Measurements from ENCODE around the gene THUMPD2. TPM values are rescaled to one million over a fixed set of nuclear protein-coding genes. Genes with fewer than 3 reads are reported as not detected.
A peak's percentile ranks its signal among the peaks of the same experiment; 100 is the strongest.

THUMPD2 gene
- total and polyA plus RNA-seq, 4 donors = 14.8 to 19.7 (median 18.3) TPM

- H3K36me3 ChIP-seq (ENCODE audit: control insufficient read depth in 1 of 2, insufficient read depth in 2 of 2, low read length in 1 of 2) = no peaks in the 10 kb centered on the region
- no peak overlapping the region for H3K27ac ChIP-seq (ENCODE audit: low read depth in 1 of 2, low read length in 2 of 2)
- WGBS, 2 donors = 93 to 95% methylated on average over 8 of the region's 8 CpGs
- intact Hi-C loops (cut with DNase I) = no loop called here
- H3K4me3 ChIP-seq (ENCODE audit: low read length in 2 of 2) = no peak overlapping the region
- no peak for DNase-seq
- no peaks in the 10 kb centered on the region for H3K4me1 ChIP-seq (ENCODE audit: control insufficient read depth in 1 of 2, insufficient read depth in 2 of 2, low read length in 2 of 2)
- no peak for ATAC-seq (ENCODE audit: low FRiP score)
- no peaks in the 10 kb centered on the region for H3K27me3 ChIP-seq (ENCODE audit: control insufficient read depth in 1 of 2, insufficient read depth in 2 of 2, low read length in 1 of 2)
- H3K9me3 ChIP-seq (ENCODE audit: control insufficient read depth, low read length) = peaks cover 1% of the 10 kb centered on the region
These were observed 72.1 kb downstream of the THUMPD2 start for GRCh38 chr2:39706945-39707344.

- no peak overlapping the region for H3K27ac ChIP-seq (ENCODE audit: low read depth in 1 of 2, low read length in 2 of 2)
- DNase-seq (no peak), ATAC-seq (ENCODE audit: low FRiP score) (no peak)
- 94 to 100% methylated on average over 1 of the region's 1 CpG for WGBS, 2 donors
- intact Hi-C loops (cut with DNase I) = no loop called here
- H3K4me1 ChIP-seq (ENCODE audit: control insufficient read depth in 1 of 2, insufficient read depth in 2 of 2, low read length in 2 of 2) = no peaks in the 10 kb centered on the region
- H3K4me3 ChIP-seq (ENCODE audit: low read length in 2 of 2) = no peak overlapping the region
- H3K27me3 ChIP-seq (ENCODE audit: control insufficient read depth in 1 of 2, insufficient read depth in 2 of 2, low read length in 1 of 2) = no peaks in the 10 kb centered on the region
- H3K36me3 ChIP-seq (ENCODE audit: control insufficient read depth in 1 of 2, insufficient read depth in 2 of 2, low read length in 1 of 2) = no peaks in the 10 kb centered on the region
- peaks cover 1% of the 10 kb centered on the region for H3K9me3 ChIP-seq (ENCODE audit: control insufficient read depth, low read length)
These were observed 72.7 kb downstream of the THUMPD2 start for GRCh38 chr2:39706312-39706711.

- WGBS, 2 donors = 90 to 95% methylated on average over 4 of the region's 4 CpGs
- H3K4me1 ChIP-seq (ENCODE audit: control insufficient read depth in 1 of 2, insufficient read depth in 2 of 2, low read length in 2 of 2) = no peaks in the 10 kb centered on the region
- intact Hi-C loops (cut with DNase I) = no loop called here
These were observed 73.4 kb downstream of the THUMPD2 start for GRCh38 chr2:39705638-39706037.

GRCh38 chr2:39704540-39704939 lies 74.5 kb downstream of the THUMPD2 start:
- H3K4me1 ChIP-seq (ENCODE audit: control insufficient read depth in 1 of 2, insufficient read depth in 2 of 2, low read length in 2 of 2) = no peaks in the 10 kb centered on the region
- H3K9me3 ChIP-seq (ENCODE audit: control insufficient read depth, low read length) = peaks cover 1% of the 10 kb centered on the region
- no peak for ATAC-seq (ENCODE audit: low FRiP score)
- 72 to 87% methylated on average over 3 of the region's 3 CpGs for whole genome bisulfite sequencing, 2 donors
- H3K27ac ChIP-seq (ENCODE audit: low read depth in 1 of 2, low read length in 2 of 2) = no peak overlapping the region
- intact Hi-C loops (cut with DNase I) = no loop called here
- no peak overlapping the region for H3K4me3 ChIP-seq (ENCODE audit: low read length in 2 of 2)
- H3K27me3 ChIP-seq (ENCODE audit: control insufficient read depth in 1 of 2, insufficient read depth in 2 of 2, low read length in 1 of 2) = no peaks in the 10 kb centered on the region
- no peaks in the 10 kb centered on the region for H3K36me3 ChIP-seq (ENCODE audit: control insufficient read depth in 1 of 2, insufficient read depth in 2 of 2, low read length in 1 of 2)
- no peak for DNase-seq

More at GRCh38 chr2:39705638-39706037, 73.4 kb downstream of the THUMPD2 start:
- Histone ChIP-seq H3K9me3 (ENCODE audit: control insufficient read depth, low read length) (peaks cover 1% of the 10 kb centered on the region), H3K36me3 (ENCODE audit: control insufficient read depth in 1 of 2, insufficient read depth in 2 of 2, low read length in 1 of 2) (no peaks in the 10 kb centered on the region), H3K27ac (ENCODE audit: low read depth in 1 of 2, low read length in 2 of 2) (no peak overlapping the region), H3K27me3 (ENCODE audit: control insufficient read depth in 1 of 2, insufficient read depth in 2 of 2, low read length in 1 of 2) (no peaks in the 10 kb centered on the region), H3K4me3 (ENCODE audit: low read length in 2 of 2) (no peak overlapping the region)
- ATAC-seq (ENCODE audit: low FRiP score) (no peak), DNase-seq (no peak)

- no peaks in the 10 kb centered on the region for H3K4me1 ChIP-seq (ENCODE audit: control insufficient read depth in 1 of 2, insufficient read depth in 2 of 2, low read length in 2 of 2)
- H3K36me3 ChIP-seq (ENCODE audit: control insufficient read depth in 1 of 2, insufficient read depth in 2 of 2, low read length in 1 of 2) = no peaks in the 10 kb centered on the region
- peaks cover 1% of the 10 kb centered on the region for H3K9me3 ChIP-seq (ENCODE audit: control insufficient read depth, low read length)
- 67 to 77% methylated on average over 3 of the region's 3 CpGs for WGBS, 2 donors
- no peak overlapping the region for H3K4me3 ChIP-seq (ENCODE audit: low read length in 2 of 2)
- no peak overlapping the region for H3K27ac ChIP-seq (ENCODE audit: low read depth in 1 of 2, low read length in 2 of 2)
- ATAC-seq (ENCODE audit: low FRiP score) (no peak), DNase-seq (no peak)
- intact Hi-C loops (cut with DNase I) = no loop called here
- H3K27me3 ChIP-seq (ENCODE audit: control insufficient read depth in 1 of 2, insufficient read depth in 2 of 2, low read length in 1 of 2) = no peaks in the 10 kb centered on the region
These were observed 75.7 kb downstream of the THUMPD2 start for GRCh38 chr2:39703181-39703872.

- H3K4me3 ChIP-seq (ENCODE audit: low read length in 2 of 2) = no peak overlapping the region
- no peaks in the 10 kb centered on the region for H3K27me3 ChIP-seq (ENCODE audit: control insufficient read depth in 1 of 2, insufficient read depth in 2 of 2, low read length in 1 of 2)
- peaks cover 1% of the 10 kb centered on the region for H3K9me3 ChIP-seq (ENCODE audit: control insufficient read depth, low read length)
- H3K36me3 ChIP-seq (ENCODE audit: control insufficient read depth in 1 of 2, insufficient read depth in 2 of 2, low read length in 1 of 2) = no peaks in the 10 kb centered on the region
- H3K27ac ChIP-seq (ENCODE audit: low read depth in 1 of 2, low read length in 2 of 2) = no peak overlapping the region
- no peaks in the 10 kb centered on the region for H3K4me1 ChIP-seq (ENCODE audit: control insufficient read depth in 1 of 2, insufficient read depth in 2 of 2, low read length in 2 of 2)
- WGBS, 2 donors = 97 to 99% methylated on average over 1 of the region's 1 CpG
- ATAC-seq (ENCODE audit: low FRiP score) (no peak), DNase-seq (no peak)
- intact Hi-C loops (cut with DNase I) = no loop called here
These were observed 77.9 kb downstream of the THUMPD2 start for GRCh38 chr2:39701137-39701536.

- Histone ChIP-seq H3K36me3 (ENCODE audit: control insufficient read depth in 1 of 2, insufficient read depth in 2 of 2, low read length in 1 of 2) (no peaks in the 10 kb centered on the region), H3K4me3 (ENCODE audit: low read length in 2 of 2) (no peak overlapping the region), H3K4me1 (ENCODE audit: control insufficient read depth in 1 of 2, insufficient read depth in 2 of 2, low read length in 2 of 2) (no peaks in the 10 kb centered on the region), H3K27ac (ENCODE audit: low read depth in 1 of 2, low read length in 2 of 2) (peak overlapping the region; percentile 1 to 78), H3K9me3 (ENCODE audit: control insufficient read depth, low read length) (peaks cover 1% of the 10 kb centered on the region), H3K27me3 (ENCODE audit: control insufficient read depth in 1 of 2, insufficient read depth in 2 of 2, low read length in 1 of 2) (no peaks in the 10 kb centered on the region)
- ATAC-seq (ENCODE audit: low FRiP score) (peak; percentile 33), DNase-seq (peak; percentile 61 to 76)
- intact Hi-C loops (cut with DNase I) = loop anchor here (5.0 to 10.0 kb wide), 3 partner anchors 103 to 185 kb away; no protein-coding TSS in a partner anchor
- 0 to 8% methylated on average over 2 of the region's 2 CpGs for WGBS, 2 donors
These were observed 81.6 kb downstream of the THUMPD2 start for GRCh38 chr2:39697454-39697853.

- ATAC-seq (ENCODE audit: low FRiP score) (peak; percentile 60), DNase-seq (no peak)
- WGBS, 2 donors = 8 to 13% methylated on average over 1 of the region's 1 CpG
- H3K27me3 ChIP-seq (ENCODE audit: control insufficient read depth in 1 of 2, insufficient read depth in 2 of 2, low read length in 1 of 2) = no peaks in the 10 kb centered on the region
- H3K36me3 ChIP-seq (ENCODE audit: control insufficient read depth in 1 of 2, insufficient read depth in 2 of 2, low read length in 1 of 2) = no peaks in the 10 kb centered on the region
- no peak overlapping the region for H3K4me3 ChIP-seq (ENCODE audit: low read length in 2 of 2)
- intact Hi-C loops (cut with DNase I) = loop anchor here (5.0 to 10.0 kb wide), 3 partner anchors 102 to 185 kb away; no protein-coding TSS in a partner anchor
- H3K27ac ChIP-seq (ENCODE audit: low read depth in 1 of 2, low read length in 2 of 2) = peak overlapping the region in 1 of 2 donors; percentile 30
- H3K9me3 ChIP-seq (ENCODE audit: control insufficient read depth, low read length) = no peaks in the 10 kb centered on the region
- H3K4me1 ChIP-seq (ENCODE audit: control insufficient read depth in 1 of 2, insufficient read depth in 2 of 2, low read length in 2 of 2) = no peaks in the 10 kb centered on the region
These were observed 82.2 kb downstream of the THUMPD2 start for GRCh38 chr2:39696838-39697237.

- H3K4me3 ChIP-seq (ENCODE audit: low read length in 2 of 2) = no peak overlapping the region
- H3K9me3 ChIP-seq (ENCODE audit: control insufficient read depth, low read length) = no peaks in the 10 kb centered on the region
- intact Hi-C loops (cut with DNase I) = loop anchor here (5.0 to 10.0 kb wide), 3 partner anchors 101 to 184 kb away; no protein-coding TSS in a partner anchor
- H3K4me1 ChIP-seq (ENCODE audit: control insufficient read depth in 1 of 2, insufficient read depth in 2 of 2, low read length in 2 of 2) = no peaks in the 10 kb centered on the region
- H3K27me3 ChIP-seq (ENCODE audit: control insufficient read depth in 1 of 2, insufficient read depth in 2 of 2, low read length in 1 of 2) = no peaks in the 10 kb centered on the region
- 37 to 52% methylated on average over 4 of the region's 4 CpGs for WGBS, 2 donors
- no peak for DNase-seq
- H3K27ac ChIP-seq (ENCODE audit: low read depth in 1 of 2, low read length in 2 of 2) = peak overlapping the region in 1 of 2 donors; percentile 3
- no peaks in the 10 kb centered on the region for H3K36me3 ChIP-seq (ENCODE audit: control insufficient read depth in 1 of 2, insufficient read depth in 2 of 2, low read length in 1 of 2)
- no peak for ATAC-seq (ENCODE audit: low FRiP score)
These were observed 82.9 kb downstream of the THUMPD2 start for GRCh38 chr2:39696101-39696553.

Data from aorta (tissue), 5 donors.